ENCODE measurements around the gene GCNT2. TPM values are rescaled to one million over a fixed set of nuclear protein-coding genes. Genes with fewer than 3 reads are reported as not detected.
"Not testable (repeated sequence)": the region's sequence is repeated elsewhere in the genome, so short reads cannot be mapped to it uniquely, and the experiment has no call there.

The GCNT2 gene
- polyA plus RNA-seq, 6 donors from 2014 or later = 3.7 to 8.9 (median 5.9) TPM

- no peak for ATAC-seq (ENCODE audit: low read depth in 2 of 2)
- H3K27me3 Mint-ChIP-seq = no peaks in the 10 kb centered on the region
- no peak for DNase-seq
- peak overlapping the region in 2 of 8 donors; percentile 25 to 42 for H3K4me3 Mint-ChIP-seq
- peaks cover 17 to 29% of the 10 kb centered on the region in 2 donors for H3K36me3 Mint-ChIP-seq
- no peaks in the 10 kb centered on the region for H3K9me3 Mint-ChIP-seq
- peak overlapping the region in 3 of 6 donors; percentile 19 to 82 (median 68) for H3K27ac Mint-ChIP-seq
- H3K4me1 Mint-ChIP-seq = peaks cover 36 to 70% (median 63%) of the 10 kb centered on the region in 3 donors
These were observed 38.5 kb downstream of the GCNT2 start for GRCh38 chr6:10559522-10560152.

GRCh38 chr6:10561611-10562199 lies 40.6 kb downstream of the GCNT2 start:
- Mint-ChIP-seq H3K4me3 (peak overlapping the region in 1 of 8 donors; percentile 28), H3K9me3 (no peaks in the 10 kb centered on the region), H3K27ac (peak overlapping the region in 3 of 6 donors; percentile 51 to 90 (median 60)), H3K4me1 (peaks cover 39 to 62% (median 52%) of the 10 kb centered on the region in 3 donors), H3K27me3 (no peaks in the 10 kb centered on the region), H3K36me3 (peaks cover 18 to 19% of the 10 kb centered on the region in 2 donors)
- no peak for ATAC-seq (ENCODE audit: low read depth in 2 of 2)
- no peak for DNase-seq

DNA sequence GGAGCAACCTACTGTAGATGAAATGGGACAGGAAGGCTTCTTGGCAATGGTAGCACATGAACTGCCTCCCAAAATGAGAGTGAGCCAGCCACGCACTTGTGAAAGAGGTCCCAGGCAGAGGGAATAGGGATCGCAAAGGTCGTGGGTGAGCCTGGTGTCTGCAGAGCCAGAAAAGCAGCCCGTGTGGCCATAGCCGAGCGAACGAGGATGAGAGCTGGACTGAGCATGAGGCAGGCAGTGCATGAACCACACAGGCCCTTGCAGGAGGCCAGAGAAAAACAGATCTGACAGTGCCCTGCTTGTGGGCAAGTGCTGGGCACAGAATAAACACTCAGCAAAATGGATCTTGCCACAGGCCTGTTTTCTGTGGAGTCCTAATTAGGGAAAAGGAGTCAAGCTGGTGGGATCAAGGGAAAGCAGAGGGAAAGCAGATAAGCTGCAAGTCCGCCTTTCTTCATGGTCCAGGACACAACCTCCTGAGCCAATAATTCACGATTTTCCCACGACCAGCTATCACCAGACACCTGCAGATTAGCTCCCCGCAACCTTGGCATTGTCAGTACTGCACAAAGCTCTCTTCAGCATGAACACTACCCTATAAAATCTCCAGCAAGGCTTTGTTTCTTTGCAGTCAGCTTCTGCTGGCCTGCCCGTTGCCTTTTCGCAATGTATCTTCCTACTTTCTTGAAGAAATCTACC lies 44.0 kb downstream of the GCNT2 start:
- ATAC-seq (ENCODE audit: low read depth in 2 of 2) = no peak
- Mint-ChIP-seq H3K27ac (peak overlapping the region in 2 of 6 donors; percentile 35 to 63), H3K4me1 (peaks cover 51 to 52% (median 52%) of the 10 kb centered on the region in 3 donors), H3K4me3 (no peak overlapping the region), H3K9me3 (no peaks in the 10 kb centered on the region), H3K36me3 (peaks cover 22 to 32% of the 10 kb centered on the region in 2 donors), H3K27me3 (no peaks in the 10 kb centered on the region)
- DNase-seq = no peak

DNA sequence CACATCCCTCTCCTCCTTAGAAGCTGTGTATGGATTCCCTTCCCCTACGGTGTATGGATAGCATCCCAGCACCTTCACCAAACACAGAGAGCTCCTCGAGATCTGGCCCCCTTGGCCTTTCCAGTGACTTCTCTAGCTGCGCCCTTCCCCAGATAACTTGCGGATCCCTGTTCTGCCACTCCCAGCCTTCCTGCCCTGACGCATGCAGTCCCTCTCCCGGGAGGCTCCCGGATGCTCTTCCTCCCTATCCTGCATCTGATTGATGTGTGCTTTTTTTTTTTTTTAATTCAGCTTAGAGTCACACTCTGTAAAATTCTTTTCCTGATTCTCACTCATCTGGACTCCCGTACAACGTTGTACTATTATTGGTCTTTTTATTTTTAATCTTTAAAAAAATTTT lies 44.8 kb downstream of the GCNT2 start:
- Mint-ChIP-seq H3K36me3 (peaks cover 22 to 32% of the 10 kb centered on the region in 2 donors), H3K4me1 (peaks cover 44 to 54% (median 50%) of the 10 kb centered on the region in 3 donors), H3K27ac (peak overlapping the region in 1 of 6 donors; percentile 62), H3K9me3 (no peaks in the 10 kb centered on the region), H3K27me3 (no peaks in the 10 kb centered on the region), H3K4me3 (no peak overlapping the region)
- ATAC-seq (ENCODE audit: low read depth in 2 of 2) (no peak), DNase-seq (no peak)

DNA sequence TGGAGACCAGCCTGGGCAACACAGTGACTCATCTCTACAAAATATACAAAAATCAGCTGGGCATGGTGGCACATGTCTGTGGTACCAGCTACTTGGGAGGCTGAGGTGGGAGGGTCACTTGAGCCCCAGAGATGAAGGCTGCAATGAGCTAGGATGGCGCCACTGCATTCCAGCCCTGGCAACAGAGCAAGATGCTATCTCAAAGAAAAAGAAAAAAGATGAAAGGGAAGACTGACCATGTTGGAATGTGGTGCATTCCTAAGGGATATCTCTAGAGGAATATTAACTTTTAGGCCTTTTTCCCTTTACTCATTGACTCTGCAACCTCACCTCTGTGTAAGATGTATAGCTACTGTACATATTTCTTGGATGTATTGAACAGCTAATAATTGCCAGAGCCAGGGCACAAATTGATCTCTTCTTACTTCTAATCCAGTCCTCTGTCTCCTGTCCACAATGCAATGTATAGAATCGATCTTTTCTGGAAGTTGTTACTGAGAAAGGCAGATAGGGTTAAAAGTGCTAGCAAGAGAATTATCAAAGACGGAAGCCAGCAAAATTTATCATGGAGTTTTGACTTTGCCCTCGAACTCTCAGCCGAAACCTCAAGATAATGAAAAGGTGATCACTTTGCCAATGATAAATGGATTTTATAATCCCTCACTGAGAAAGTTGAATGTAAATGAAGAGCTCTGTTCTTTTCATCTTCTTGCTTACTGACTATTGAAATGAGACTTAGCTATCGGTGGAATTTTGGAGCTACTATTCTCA lies 46.3 kb downstream of the GCNT2 start:
- DNase-seq = no peak
- peak overlapping the region in 2 of 6 donors; percentile 39 to 43 for H3K27ac Mint-ChIP-seq

GRCh38 chr6:10569392-10570127 lies 48.4 kb downstream of the GCNT2 start:
- Mint-ChIP-seq H3K27me3 (no peaks in the 10 kb centered on the region), H3K4me3 (peak overlapping the region in 1 of 8 donors; percentile 33), H3K4me1 (peaks cover 31 to 44% (median 31%) of the 10 kb centered on the region in 3 donors), H3K9me3 (no peaks in the 10 kb centered on the region), H3K36me3 (peaks cover 10 to 42% of the 10 kb centered on the region in 2 donors), H3K27ac (peak overlapping the region in 4 of 6 donors; percentile 54 to 90 (median 61))
- no peak for DNase-seq
- no peak for ATAC-seq (ENCODE audit: low read depth in 2 of 2)

More for the DNA sequence above, 46.3 kb downstream of the GCNT2 start:
- H3K27me3 Mint-ChIP-seq = no peaks in the 10 kb centered on the region
- H3K4me1 Mint-ChIP-seq = peaks cover 34 to 50% (median 36%) of the 10 kb centered on the region in 3 donors
- H3K36me3 Mint-ChIP-seq = peaks cover 17 to 38% of the 10 kb centered on the region in 2 donors
- H3K9me3 Mint-ChIP-seq = no peaks in the 10 kb centered on the region
- no peak overlapping the region for H3K4me3 Mint-ChIP-seq
- ATAC-seq (ENCODE audit: low read depth in 2 of 2) = no peak

DNA sequence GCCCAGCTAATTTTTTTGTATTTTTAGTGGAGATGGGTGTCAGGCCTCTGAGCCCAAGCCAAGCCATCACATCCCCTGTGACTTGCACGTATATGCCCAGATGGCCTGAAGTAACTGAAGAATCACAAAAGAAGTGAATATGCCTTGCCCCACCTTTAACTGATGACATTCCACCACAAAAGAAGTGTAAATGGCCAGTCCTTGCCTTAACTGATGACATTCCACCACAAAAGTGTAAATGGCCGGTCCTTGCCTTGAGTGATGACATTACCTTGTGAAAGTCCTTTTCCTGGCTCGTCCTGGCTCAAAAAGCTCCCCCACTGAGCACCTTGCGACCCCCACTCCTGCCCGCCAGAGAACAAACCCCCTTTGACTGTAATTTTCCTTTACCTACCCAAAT lies 54.4 kb downstream of the GCNT2 start:
- DNase-seq; ATAC-seq (ENCODE audit: low read depth in 2 of 2); H3K4me3 Mint-ChIP-seq; H3K9me3 Mint-ChIP-seq; H3K27me3 Mint-ChIP-seq: not testable (repeated sequence)
- peaks cover 17 to 23% (median 21%) of the 10 kb centered on the region in 3 donors for H3K4me1 Mint-ChIP-seq
- H3K27ac Mint-ChIP-seq = peak overlapping the region in 1 of 6 donors; percentile 7
- H3K36me3 Mint-ChIP-seq = peaks cover 3 to 25% of the 10 kb centered on the region in 2 donors

DNA sequence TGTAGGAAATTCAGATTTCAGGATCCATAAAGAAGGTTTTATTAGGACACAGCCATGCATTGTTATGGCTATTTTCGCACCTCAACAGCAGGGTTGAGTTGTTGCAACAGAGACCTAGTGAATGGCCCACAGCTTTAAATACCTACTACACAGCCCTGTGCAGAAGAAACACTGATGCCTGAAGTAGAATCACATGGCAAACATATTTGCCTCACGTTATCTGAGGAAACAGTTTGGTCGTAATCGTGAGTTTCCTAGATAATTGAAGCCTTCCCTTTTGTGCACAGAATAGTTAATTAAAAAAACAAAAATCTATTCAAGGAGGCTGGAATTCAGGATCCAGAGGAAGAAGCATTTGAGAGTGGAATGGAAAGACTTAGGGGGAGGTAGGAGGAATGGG lies 55.1 kb downstream of the GCNT2 start:
- ATAC-seq (ENCODE audit: low read depth in 2 of 2) = no peak
- H3K27me3 Mint-ChIP-seq = no peaks in the 10 kb centered on the region
- H3K9me3 Mint-ChIP-seq = peaks cover 0 to 2% (median 0%) of the 10 kb centered on the region in 7 donors
- H3K36me3 Mint-ChIP-seq = peaks cover 3 to 25% of the 10 kb centered on the region in 2 donors
- peak overlapping the region in 1 of 8 donors; percentile 65 for H3K4me3 Mint-ChIP-seq
- no peak for DNase-seq
- H3K4me1 Mint-ChIP-seq = peaks cover 11 to 24% (median 21%) of the 10 kb centered on the region in 3 donors
- H3K27ac Mint-ChIP-seq = no peak overlapping the region

DNA sequence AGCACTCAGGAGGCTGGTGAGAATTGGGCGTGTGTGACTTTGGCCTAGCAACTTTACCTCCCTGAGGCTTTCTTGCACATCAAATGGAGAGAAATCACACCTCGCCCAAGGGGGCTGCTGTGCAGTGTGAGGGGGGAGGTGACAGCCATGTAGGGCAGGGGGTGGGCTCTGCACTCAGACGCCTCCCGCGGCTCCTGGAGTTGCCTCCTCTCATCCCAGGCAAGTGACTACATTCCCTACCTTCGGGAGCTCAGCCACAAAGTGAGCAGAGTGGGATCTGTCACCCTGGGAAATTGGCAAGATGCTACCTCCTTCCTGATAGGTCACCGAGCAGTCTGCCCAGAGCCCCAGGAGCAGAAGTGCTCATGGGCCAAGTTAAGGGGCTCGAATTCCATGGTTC lies 56.0 kb downstream of the GCNT2 start:
- peaks cover 11 to 24% (median 21%) of the 10 kb centered on the region in 3 donors for H3K4me1 Mint-ChIP-seq
- H3K27me3 Mint-ChIP-seq = no peaks in the 10 kb centered on the region
- DNase-seq = no peak
- H3K36me3 Mint-ChIP-seq = peaks cover 3 to 19% of the 10 kb centered on the region in 2 donors
- peak overlapping the region in 1 of 6 donors; percentile 7 for H3K27ac Mint-ChIP-seq
- peaks cover 0 to 2% (median 0%) of the 10 kb centered on the region in 7 donors for H3K9me3 Mint-ChIP-seq
- H3K4me3 Mint-ChIP-seq = no peak overlapping the region
- no peak for ATAC-seq (ENCODE audit: low read depth in 2 of 2)

GRCh38 chr6:10578723-10579122 lies 57.6 kb downstream of the GCNT2 start:
- H3K4me3 Mint-ChIP-seq = no peak overlapping the region
- peaks cover 0 to 2% (median 0%) of the 10 kb centered on the region in 7 donors for H3K9me3 Mint-ChIP-seq
- peak overlapping the region in 1 of 6 donors; percentile 57 for H3K27ac Mint-ChIP-seq
- no peaks in the 10 kb centered on the region for H3K27me3 Mint-ChIP-seq
- H3K36me3 Mint-ChIP-seq = peaks cover 3 to 19% of the 10 kb centered on the region in 2 donors
- ATAC-seq (ENCODE audit: low read depth in 2 of 2) (no peak), DNase-seq (no peak)
- H3K4me1 Mint-ChIP-seq = peaks cover 11 to 25% (median 19%) of the 10 kb centered on the region in 3 donors

DNA sequence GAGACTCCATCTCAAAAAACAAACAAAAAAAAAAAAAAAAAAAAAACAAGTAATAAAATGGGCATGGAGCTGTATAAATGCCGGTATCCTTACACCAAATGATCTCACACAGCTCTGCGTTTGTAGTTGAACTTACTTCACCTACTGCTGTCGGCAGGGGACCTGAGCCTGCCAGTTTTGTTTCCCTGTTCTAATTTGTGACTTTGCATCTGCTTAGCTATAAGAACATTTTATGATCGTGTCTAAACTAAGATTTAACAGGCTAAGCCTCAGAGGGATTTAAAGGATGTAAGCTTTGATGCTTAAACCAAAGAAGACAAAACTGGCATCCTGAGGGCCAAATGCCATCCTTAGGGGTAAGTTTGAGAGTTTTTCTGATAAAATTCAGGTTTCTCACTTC lies 58.7 kb downstream of the GCNT2 start:
- Mint-ChIP-seq H3K36me3 (peaks cover 2 to 12% of the 10 kb centered on the region in 2 donors), H3K4me3 (peak overlapping the region in 1 of 8 donors; percentile 57), H3K27me3 (no peaks in the 10 kb centered on the region), H3K9me3 (peaks cover 0 to 2% (median 0%) of the 10 kb centered on the region in 7 donors), H3K27ac (no peak overlapping the region), H3K4me1 (peaks cover 11 to 24% (median 22%) of the 10 kb centered on the region in 3 donors)
- DNase-seq = no peak
- ATAC-seq (ENCODE audit: low read depth in 2 of 2) = no peak

- H3K4me3 Mint-ChIP-seq = no peak overlapping the region
- peak overlapping the region in 2 of 6 donors; percentile 10 to 37 for H3K27ac Mint-ChIP-seq
- H3K4me1 Mint-ChIP-seq = peaks cover 17 to 28% (median 28%) of the 10 kb centered on the region in 3 donors
- no peaks in the 10 kb centered on the region for H3K27me3 Mint-ChIP-seq
- peaks cover 0 to 2% (median 0%) of the 10 kb centered on the region in 7 donors for H3K9me3 Mint-ChIP-seq
- DNase-seq = no peak
- ATAC-seq (ENCODE audit: low read depth in 2 of 2) = no peak
- H3K36me3 Mint-ChIP-seq = peaks cover 0 to 16% of the 10 kb centered on the region in 2 donors
These were observed 59.4 kb downstream of the GCNT2 start for GRCh38 chr6:10580570-10580969.

Measured in naive B cell (primary cell).